Kidney capillary endothelial cell (primary cell): ENCODE results near the gene CDC20.

Experiments used
- DNase-seq: peaks from one replicate; pipeline ENCODE4 v3.0.0-alpha.2; 2018; ENCODE audit warnings: low spot score

The CDC20 gene

GRCh38 chr1:43329995-43330751 is 28.6 kb upstream of the CDC20 start:
- peak; percentile 80 for DNase-seq

DNA sequence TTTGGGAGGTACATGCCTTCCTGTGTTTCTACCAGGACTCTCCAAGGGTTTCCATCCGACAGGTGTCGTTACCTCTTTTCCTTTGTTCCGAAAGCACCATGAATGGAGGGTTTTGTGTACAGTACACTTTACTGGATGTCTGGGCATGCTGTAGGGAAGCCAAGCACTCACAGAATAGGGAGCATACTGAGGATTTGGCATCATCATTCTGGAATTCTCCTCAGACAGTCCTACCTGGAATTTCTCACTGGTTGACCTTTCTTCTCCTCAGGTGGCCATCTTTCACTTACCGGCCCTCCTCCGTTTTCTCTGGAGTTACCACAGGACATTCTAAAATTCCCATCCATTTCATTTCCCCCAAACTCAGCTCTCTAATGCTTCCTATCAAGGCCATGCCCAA is 27.1 kb upstream of the CDC20 start:
- no peak for DNase-seq

DNA sequence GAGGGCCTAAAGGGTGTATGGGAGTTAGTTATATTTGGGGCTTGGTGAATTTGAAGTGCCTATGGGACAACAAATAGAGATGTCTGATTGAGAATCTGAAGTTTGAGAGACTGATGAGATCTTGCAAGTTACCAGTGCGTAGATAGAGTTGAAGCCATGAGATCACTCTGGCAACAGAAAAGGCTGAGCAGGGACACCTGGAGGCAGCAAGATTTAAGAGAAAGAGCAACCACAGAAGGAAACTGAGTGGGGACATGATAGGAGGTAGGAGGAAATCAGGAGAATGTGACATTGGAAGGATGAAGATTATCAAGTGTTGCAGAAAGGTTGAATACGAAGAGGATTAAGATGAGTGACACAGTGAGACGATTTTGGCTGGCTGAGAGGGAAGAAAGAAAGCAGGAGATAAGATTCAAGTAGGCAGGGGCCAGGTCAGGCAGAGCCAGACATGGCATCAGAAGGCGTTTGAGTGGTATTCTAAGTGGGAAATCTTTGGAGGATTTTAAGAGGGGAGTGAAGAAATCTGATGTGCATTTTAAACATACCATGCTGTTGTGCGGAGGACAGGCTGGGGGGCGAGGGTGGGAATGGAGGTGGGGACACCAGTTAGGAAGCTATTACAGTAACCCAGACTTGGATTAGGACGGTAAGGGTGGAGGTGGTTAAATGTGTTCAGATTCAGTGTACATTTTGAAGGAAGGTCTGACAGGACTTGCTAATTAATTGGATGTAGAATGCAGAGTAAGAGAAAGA is 24.2 kb upstream of the CDC20 start:
- no peak for DNase-seq

- no peak for DNase-seq
Observed at GRCh38 chr1:43337588-43337987, 21.2 kb upstream of the CDC20 start, which contains the start of gene MPL. MPL (plus strand) TSS chr1:43337818; CDS start chr1:43337849, 31 bp downstream.

DNA sequence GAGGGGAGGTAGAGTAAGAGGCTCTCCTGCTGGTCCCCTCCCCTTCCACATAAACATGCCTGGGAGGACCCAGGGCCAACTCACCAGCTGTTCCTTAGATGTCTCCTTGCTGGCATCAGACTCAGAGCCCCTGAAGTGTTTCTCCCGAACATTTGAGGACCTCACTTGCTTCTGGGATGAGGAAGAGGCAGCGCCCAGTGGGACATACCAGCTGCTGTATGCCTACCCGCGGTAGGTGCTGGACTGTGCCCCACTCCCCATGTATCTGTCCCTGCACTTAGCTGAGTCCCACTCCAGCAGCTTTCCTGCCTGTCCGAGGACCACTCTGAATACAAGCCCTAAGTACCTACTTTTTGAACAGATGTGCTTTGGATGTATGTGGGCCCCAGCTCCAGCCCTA is 20.8 kb upstream of the CDC20 start:
- no peak for DNase-seq

- DNase-seq = no peak
Observed at GRCh38 chr1:43339584-43340232, 19.1 kb upstream of the CDC20 start.

- no peak for DNase-seq
Observed at GRCh38 chr1:43340559-43340958, 18.2 kb upstream of the CDC20 start.

DNA sequence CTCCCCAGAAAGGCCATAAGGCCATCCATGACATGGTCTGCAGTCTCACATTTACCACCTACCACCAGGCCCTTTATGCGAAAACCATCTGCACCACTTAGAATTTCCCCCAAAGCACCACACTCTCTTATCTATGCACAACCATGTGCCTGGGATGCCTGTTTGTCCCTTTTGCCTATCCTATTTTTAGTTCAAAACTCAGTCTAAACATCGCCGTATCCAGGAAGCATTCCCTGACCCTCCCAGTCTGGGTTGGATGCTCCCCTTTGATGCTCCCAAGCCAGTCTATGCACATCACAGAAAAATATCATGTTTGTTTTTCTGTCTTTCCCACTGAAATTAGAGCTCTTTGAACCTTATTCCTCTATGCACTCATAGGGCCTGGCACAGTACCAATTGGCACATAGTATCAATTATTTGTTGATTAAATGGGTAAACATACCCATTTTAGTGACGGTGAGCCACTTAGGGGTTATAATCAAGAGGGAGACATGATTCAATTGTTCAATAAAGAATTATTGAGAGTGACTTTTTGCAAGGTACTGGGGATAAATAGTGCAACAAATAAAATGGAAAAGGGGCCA is 14.4 kb upstream of the CDC20 start:
- no peak for DNase-seq

DNA sequence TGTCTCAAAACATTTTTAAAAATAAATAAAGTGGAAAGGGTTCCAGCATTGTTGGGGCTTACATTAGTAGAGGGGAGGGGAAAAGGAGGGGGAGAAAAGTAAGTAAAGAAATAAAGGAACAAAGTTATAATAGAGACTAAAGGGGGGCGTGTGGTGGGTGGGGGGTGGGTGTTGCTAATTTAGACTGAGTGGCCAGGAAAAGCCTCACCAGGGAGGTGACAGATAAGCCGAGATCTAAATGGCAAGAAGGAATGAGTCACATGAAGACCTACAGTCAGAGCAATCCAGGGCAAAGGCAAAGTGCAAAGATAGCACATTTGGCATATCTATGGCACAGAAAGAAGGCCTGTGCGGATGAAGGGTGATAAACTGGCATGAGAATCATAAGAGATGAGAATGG is 13.7 kb upstream of the CDC20 start:
- no peak for DNase-seq

GRCh38 chr1:43346636-43347035 is 12.1 kb upstream of the CDC20 start:
- DNase-seq = no peak

DNA sequence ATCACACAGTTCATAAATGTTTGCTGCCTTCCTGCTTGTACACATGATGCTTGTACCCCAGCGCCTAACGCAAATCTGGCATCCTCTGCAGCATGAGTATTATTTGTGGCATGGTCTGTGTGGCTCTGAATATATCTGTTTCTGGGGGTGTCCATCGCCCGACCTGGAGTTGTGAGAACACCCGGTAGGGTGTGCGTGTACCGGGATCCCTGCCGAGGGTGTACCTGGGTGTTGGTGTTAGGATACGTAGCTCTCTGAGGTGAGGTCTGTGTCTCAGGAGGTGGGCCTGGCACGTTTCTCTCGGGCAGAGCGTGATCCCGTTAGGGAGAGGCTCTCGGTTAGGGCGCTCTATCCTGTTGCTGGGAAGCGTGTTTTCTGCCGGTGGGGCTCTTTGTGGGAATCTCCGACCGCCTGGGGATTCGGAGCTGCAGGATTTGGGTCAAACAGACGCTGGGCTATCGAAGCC is 10.4 kb upstream of the CDC20 start:
- DNase-seq = no peak

DNA sequence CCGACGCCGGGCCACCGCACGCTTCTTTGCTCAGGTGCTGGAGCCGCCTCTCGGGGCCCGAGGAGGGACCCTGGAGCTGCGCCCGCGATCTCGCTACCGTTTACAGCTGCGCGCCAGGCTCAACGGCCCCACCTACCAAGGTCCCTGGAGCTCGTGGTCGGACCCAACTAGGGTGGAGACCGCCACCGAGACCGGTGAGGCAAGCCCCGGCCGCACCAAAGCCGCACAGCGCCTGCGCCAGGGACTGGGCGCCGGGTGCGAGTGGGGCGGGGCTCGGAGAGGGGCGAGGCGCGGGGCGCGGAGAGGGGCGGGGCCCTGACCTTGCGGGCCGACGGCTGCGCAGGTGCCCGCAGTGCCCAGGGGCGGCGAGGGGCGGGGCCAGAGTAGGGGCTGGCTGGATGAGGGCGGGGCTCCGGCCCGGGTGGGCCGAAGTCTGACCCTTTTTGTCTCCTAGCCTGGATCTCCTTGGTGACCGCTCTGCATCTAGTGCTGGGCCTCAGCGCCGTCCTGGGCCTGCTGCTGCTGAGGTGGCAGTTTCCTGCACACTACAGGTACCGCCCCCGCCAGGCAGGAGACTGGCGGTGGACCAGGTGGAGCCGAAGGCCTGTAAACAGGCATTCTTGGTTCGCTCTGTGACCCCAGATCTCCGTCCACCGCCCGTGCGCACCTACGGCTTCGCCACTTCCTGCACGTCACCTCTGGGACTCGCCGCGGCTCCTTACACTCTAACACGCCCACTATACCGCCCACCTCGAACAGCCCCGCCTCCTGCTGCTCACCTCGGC is 9.8 kb upstream of the CDC20 start:
- no peak for DNase-seq

DNA sequence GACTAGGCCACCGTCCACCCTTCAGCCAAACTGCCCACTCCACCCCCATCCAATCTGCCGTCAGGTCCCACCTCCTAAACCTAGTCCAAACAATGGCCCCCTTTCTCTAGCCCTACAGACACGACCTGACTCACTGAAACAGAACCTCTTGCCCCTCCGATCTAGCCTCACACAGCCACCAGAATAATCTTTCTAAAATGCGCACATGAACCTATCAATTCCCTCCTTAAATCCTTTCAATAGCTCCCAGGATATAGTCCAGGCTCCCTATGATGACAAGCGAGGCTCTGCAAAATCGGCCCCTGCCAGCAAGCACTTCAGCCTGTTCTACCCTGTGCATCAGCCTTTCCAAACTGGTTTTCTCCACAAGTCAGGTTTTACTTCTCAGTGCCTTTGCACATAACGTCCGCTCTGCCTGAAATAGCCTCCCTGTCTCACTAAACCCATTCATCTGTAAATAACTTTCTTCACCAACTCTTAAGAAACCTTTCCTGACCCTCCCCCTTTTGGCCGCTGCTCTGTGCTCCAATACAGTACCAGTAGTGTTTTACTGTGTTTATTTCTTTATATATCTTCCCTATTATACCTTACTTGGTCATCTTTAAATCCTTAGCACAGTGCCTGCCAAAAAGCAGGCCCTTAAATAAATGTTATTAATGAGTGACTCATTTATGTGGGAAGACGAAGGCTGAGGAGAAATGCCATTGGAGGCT is 9.0 kb upstream of the CDC20 start:
- no peak for DNase-seq

GRCh38 chr1:43350976-43351375 is 7.8 kb upstream of the CDC20 start:
- DNase-seq = no peak

DNA sequence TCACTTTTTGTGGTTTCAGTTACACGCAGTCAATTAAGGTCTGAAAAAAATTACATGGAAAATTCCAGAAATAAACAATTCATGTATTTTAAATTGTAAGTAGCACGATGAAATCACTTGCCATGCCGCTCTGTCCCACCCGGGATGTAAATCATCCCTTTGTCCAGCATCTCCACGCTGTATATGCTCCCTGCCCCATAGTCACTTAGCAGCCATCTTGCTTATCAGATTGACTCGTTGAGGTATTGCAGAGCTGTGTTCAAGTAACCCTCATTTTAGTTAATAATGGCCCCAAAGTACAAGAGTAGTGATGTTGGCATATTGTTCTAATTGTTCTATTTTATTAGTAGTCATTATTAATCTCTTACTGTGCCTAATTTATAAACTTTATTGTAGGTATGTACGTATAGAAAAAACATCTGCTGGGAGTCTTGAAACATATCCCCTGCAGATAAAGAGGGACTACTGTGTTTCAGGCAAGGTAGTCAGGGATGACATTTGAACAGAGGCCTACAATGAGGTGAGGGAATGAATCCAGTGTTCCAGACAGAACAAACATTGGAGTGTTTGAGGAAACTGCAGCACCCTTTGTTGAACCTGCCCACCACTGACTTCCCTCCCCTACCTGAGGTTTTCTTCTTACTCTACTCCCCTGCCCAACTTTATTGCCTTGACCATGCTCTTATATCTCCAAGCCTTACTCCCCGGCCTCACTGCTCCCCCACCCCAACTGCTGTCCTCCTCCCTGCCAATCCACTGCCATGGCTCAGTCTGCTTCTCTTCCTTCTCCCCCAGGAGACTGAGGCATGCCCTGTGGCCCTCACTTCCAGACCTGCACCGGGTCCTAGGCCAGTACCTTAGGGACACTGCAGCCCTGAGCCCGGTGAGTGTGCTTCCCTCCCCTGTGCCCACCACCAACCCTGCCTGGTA is 7.1 kb upstream of the CDC20 start:
- DNase-seq = no peak

DNA sequence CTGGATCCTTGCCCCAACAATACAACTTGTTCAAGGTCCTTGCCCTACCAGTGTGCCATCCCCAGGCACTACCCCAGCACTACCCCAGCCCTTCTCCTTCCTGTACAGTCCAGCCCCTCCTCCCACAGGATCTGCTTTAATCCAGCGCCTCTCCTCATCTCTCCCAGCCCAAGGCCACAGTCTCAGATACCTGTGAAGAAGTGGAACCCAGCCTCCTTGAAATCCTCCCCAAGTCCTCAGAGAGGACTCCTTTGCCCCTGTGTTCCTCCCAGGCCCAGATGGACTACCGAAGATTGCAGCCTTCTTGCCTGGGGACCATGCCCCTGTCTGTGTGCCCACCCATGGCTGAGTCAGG is 6.5 kb upstream of the CDC20 start:
- no peak for DNase-seq

GRCh38 chr1:43352881-43353280 is 5.9 kb upstream of the CDC20 start:
- DNase-seq = no peak

DNA sequence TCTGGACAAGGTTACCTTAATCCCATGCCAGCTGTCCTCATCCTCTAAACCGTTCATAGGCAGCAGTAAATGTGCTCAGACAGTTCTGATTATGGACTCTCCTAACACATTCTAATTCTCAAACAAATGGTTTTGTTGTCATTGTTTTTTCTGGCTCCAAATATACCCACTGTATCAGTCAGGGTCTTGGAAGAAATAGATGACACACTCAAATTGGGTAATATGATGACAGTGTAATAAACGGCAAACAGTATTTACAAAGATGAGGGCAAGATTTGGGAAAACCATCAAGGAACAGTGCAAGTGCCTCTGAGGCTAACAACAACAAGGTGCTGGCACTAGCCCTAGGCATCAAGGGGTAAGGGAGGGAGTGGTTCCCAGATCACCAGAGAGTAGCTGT is 4.3 kb upstream of the CDC20 start:
- DNase-seq = no peak

DNA sequence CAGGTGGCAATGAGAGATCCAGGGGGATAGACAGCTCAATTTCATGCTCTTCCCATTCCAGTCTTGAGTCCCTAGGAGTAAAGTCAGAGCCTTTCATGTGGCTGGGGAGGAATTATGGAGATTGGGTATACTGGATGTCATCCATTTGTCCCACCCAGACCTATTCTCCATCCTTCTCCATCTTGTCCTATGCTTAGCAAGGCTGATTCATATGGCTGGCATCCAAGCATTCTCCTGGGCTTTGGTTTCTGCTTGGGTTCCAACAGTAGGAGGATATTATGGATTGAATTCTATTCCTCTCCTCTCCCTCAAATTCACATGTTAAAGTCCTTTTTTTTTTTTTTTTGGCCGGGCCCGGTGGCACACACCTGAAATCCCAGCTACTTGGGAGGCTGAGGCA is 3.8 kb upstream of the CDC20 start:
- DNase-seq = no peak

GRCh38 chr1:43357251-43357650 is 1.5 kb upstream of the CDC20 start:
- DNase-seq = no peak
